Nephron progenitor cell (in vitro differentiated cells): ENCODE results near the gene GLT8D1.

Experiments used
- DNase-seq: peaks from one replicate; pipeline ENCODE4 v3.0.0; 2021
- H3K27ac Mint-ChIP-seq: 2 replicates; pipeline ENCODE4 v1.8.0; 2021; ENCODE audit warnings: mild to moderate bottlenecking, moderate library complexity, mixed read lengths
- H3K27me3 Mint-ChIP-seq: 2 replicates; pipeline ENCODE4 v1.8.0; 2021; ENCODE audit warnings: mild to moderate bottlenecking, low read depth, mixed read lengths; ENCODE audit not compliant: poor library complexity
- H3K36me3 Mint-ChIP-seq: 2 replicates; pipeline ENCODE4 v1.8.0; 2021; ENCODE audit warnings: low read depth, mixed read lengths
- H3K4me1 Mint-ChIP-seq: 2 replicates; pipeline ENCODE4 v1.8.0; 2021; ENCODE audit warnings: mixed read lengths
- H3K4me3 Mint-ChIP-seq: 2 replicates; pipeline ENCODE4 v1.8.0; 2021; ENCODE audit warnings: mild to moderate bottlenecking, moderate library complexity, mixed read lengths
- H3K9me3 Mint-ChIP-seq: 2 replicates; pipeline ENCODE4 v1.8.0; 2021; ENCODE audit warnings: mild to moderate bottlenecking, moderate library complexity, mixed read lengths
- CTCF ChIP-seq: fragments of 200-600 bp; sonication (generic); IDR thresholded peaks from 2 replicates; pipeline ENCODE4 v1.5.0; 2021; ENCODE audit warnings: antibody characterized with exemption

The GLT8D1 gene, protein sequence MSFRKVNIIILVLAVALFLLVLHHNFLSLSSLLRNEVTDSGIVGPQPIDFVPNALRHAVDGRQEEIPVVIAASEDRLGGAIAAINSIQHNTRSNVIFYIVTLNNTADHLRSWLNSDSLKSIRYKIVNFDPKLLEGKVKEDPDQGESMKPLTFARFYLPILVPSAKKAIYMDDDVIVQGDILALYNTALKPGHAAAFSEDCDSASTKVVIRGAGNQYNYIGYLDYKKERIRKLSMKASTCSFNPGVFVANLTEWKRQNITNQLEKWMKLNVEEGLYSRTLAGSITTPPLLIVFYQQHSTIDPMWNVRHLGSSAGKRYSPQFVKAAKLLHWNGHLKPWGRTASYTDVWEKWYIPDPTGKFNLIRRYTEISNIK

DNA sequence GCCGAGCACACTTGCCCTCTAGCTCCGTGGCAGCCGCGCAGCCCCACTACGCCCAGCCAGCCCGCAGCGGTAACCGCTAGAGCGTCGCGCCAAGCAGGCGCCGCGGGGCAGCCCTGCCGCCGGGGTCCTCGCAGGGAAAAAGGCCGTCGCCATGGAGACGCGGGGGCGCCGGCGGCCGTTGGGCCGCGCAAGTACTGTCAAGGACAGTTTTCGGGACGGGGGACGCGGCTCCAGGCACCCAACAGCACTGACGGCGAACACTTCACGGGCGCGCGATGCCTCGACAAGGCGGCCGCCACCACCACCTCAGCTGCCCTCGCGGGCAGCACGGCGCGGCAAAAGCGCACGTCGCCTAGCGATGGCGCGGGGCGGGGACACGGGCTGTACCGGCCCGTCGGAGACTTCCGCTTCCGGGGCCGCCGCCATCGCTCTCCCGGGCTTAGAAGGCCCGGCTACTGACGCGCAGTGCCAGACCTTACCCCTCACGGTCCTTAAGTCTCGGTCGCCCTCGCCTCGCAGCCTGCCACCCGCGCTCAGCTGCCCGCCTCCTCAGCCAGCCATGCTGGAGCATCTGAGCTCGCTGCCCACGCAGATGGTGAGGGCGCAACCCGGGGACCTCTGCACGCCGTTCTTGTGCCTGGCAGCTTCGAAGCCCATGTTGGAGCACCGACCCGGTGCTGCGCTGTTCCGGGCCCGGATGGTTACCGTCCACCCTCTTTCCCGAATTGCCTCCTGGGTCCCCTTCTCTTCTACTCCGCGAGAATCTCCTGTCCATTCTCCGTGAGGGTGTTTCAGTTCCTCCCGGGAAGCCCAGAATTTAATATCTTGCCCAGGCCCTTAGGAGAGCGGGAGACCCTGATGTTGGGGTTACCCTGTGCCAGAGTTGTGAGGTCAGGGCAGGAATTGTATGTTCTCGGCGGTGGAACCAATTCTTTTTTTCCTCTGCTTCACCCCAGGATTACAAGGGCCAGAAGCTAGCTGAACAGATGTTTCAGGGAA, at the start of gene GLT8D1, which contains the start of gene SPCS1:
GLT8D1 (minus strand) TSS at position 104 of the 999 bp plus-strand sequence. CDS start 5,331 bp downstream, outside the sequence.
SPCS1 (plus strand) TSS at position 419 of the 999 bp plus-strand sequence; CDS start at position 560, 141 bp downstream.
- Mint-ChIP-seq H3K4me3 (peak within 1 kb of the TSS; percentile 98), H3K27ac (peak within 1 kb of the TSS; percentile 98), H3K36me3 (peaks cover 33% of the 10 kb centered on the region), H3K4me1 (peaks cover 34% of the 10 kb centered on the region), H3K9me3 (no peaks in the 10 kb centered on the region), H3K27me3 (peaks cover 6% of the 10 kb centered on the region)
- TF ChIP-seq CTCF, result no peak
- DNase-seq, result peak; percentile 88

DNA sequence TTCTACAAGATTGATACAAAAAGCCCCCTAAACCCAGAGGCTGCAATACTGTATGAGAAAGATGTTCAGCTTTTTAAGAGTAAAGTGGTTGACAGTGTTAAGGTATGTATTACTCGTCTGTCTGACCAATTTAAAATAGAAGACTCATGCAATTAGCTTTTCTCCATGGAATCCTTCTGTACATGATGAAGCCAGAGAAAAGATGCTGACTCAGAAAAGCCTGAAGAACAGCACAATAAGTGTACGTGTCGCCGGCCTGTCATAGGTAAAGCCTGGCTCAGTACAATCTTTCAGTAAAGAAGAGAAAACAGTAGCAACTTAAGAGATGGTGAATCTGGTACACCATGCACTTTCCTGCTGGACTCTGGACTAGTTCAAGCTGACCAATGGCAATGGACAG, 48.8 kb upstream of the GLT8D1 start:
- Mint-ChIP-seq H3K9me3 (no peaks in the 10 kb centered on the region), H3K36me3 (peaks cover 85% of the 10 kb centered on the region), H3K4me3 (no peak overlapping the region), H3K4me1 (no peaks in the 10 kb centered on the region), H3K27ac (no peak overlapping the region), H3K27me3 (no peaks in the 10 kb centered on the region)
- DNase-seq, result no peak
- no peak for TF ChIP-seq CTCF

GRCh38 chr3:52752045-52752660, 46.6 kb upstream of the GLT8D1 start:
- Mint-ChIP-seq H3K36me3 (peaks cover 77% of the 10 kb centered on the region), H3K4me3 (no peak overlapping the region), H3K27ac (no peak overlapping the region), H3K4me1 (no peaks in the 10 kb centered on the region), H3K9me3 (no peaks in the 10 kb centered on the region), H3K27me3 (no peaks in the 10 kb centered on the region)
- TF ChIP-seq CTCF, result no peak
- no peak for DNase-seq

DNA sequence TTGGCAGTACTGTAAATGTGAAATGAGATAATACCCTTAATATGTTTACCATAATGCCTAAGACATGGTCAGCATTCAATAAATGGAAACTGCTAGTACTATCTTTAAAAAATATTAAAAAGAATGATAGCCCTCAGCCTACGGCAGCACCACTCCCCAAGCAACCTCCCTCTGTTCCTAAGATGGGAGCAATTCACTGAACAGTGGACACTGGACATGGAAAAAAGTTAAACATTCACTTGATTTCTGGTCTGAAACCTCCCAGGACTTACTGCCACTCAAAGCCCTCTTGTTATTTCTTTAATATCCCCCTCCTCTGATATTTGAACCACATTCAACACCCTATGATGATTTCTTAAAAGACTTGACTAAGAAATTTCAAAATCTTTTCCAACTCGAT, 38.1 kb upstream of the GLT8D1 start:
- H3K9me3 Mint-ChIP-seq, result peaks cover 4% of the 10 kb centered on the region
- H3K27ac Mint-ChIP-seq, result no peak overlapping the region
- peaks cover 76% of the 10 kb centered on the region for H3K36me3 Mint-ChIP-seq
- H3K4me1 Mint-ChIP-seq, result no peaks in the 10 kb centered on the region
- DNase-seq, result no peak
- no peaks in the 10 kb centered on the region for H3K27me3 Mint-ChIP-seq
- no peak for TF ChIP-seq CTCF
- H3K4me3 Mint-ChIP-seq, result no peak overlapping the region

GRCh38 chr3:52743152-52743551, 37.6 kb upstream of the GLT8D1 start:
- peaks cover 4% of the 10 kb centered on the region for H3K9me3 Mint-ChIP-seq
- no peak for DNase-seq
- H3K27me3 Mint-ChIP-seq, result no peaks in the 10 kb centered on the region
- H3K4me3 Mint-ChIP-seq, result no peak overlapping the region
- no peaks in the 10 kb centered on the region for H3K4me1 Mint-ChIP-seq
- H3K27ac Mint-ChIP-seq, result no peak overlapping the region
- H3K36me3 Mint-ChIP-seq, result peaks cover 76% of the 10 kb centered on the region
- no peak for TF ChIP-seq CTCF
